ENCODE measurements around the gene TMCC2.

TMCC2 gene

GRCh38 chr1:205228093-205228521, 361 bp downstream of the TMCC2 start:
- H3K18ac ChIP-seq (ENCODE audit: low read length) = no peak overlapping the region
- peak overlapping the region; percentile 75 for H2AFZ ChIP-seq (ENCODE audit: insufficient read depth, low read length, poor library complexity)
- H2BK5ac ChIP-seq (ENCODE audit: low read depth, low read length, poor library complexity) = no peak overlapping the region
- no peaks in the 10 kb centered on the region for H3K9me3 ChIP-seq (ENCODE audit: insufficient read depth, low read depth, low read length)
- H3K14ac ChIP-seq (ENCODE audit: low read length) = no peak overlapping the region
- peak overlapping the region; percentile 99 for H3K4me2 ChIP-seq (ENCODE audit: low read length)
- no peak overlapping the region for H2AK5ac ChIP-seq (ENCODE audit: low read length)
- H2BK12ac ChIP-seq (ENCODE audit: low read length) = no peak overlapping the region
- DNase-seq = no peak
- peak overlapping the region; percentile 30 for H4K8ac ChIP-seq (ENCODE audit: low read depth, low read length)
- WGBS (ENCODE audit: extremely low coverage, insufficient coverage, insufficient read length) = no CpG with 5 or more reads among the region's 27 CpGs
- H3K79me2 ChIP-seq (ENCODE audit: control insufficient read depth, insufficient read depth, low read length, poor library complexity) = no peaks in the 10 kb centered on the region
- peaks cover 5% of the 10 kb centered on the region in 2 experiments for H3K4me1 ChIP-seq (ENCODE audit: control insufficient read depth in 1 of 2, insufficient read depth in 2 of 2, low read length in 2 of 2)
- H3K27me3 ChIP-seq (ENCODE audit: insufficient read depth, low read length) = peaks cover 5% of the 10 kb centered on the region
- H3K23ac ChIP-seq (ENCODE audit: low read length) = no peak overlapping the region
- H3K9ac ChIP-seq (ENCODE audit: low read length) = no peak overlapping the region
- no peak overlapping the region for H4K12ac ChIP-seq (ENCODE audit: low read depth, low read length)
- peak overlapping the region; percentile 74 for H3K4me3 ChIP-seq (ENCODE audit: low read depth, low read length)
- H3K27ac ChIP-seq (ENCODE audit: low read depth, low read length) = no peak overlapping the region
- H3K36me3 ChIP-seq (ENCODE audit: control insufficient read depth in 1 of 2, insufficient read depth in 2 of 2, low read length in 2 of 2) = no peaks in the 10 kb centered on the region
- no peak overlapping the region for H2BK120ac ChIP-seq (ENCODE audit: insufficient read depth, low read length, poor library complexity)
- no peak overlapping the region for H4K91ac ChIP-seq (ENCODE audit: low read depth, low read length)
- H3K79me1 ChIP-seq (ENCODE audit: low read length) = no peaks in the 10 kb centered on the region
- no peak overlapping the region for H3K4ac ChIP-seq (ENCODE audit: low read depth, low read length)

- Histone ChIP-seq H2BK120ac (ENCODE audit: insufficient read depth, low read length, poor library complexity) (no peak overlapping the region), H3K9ac (ENCODE audit: low read length) (no peak overlapping the region)
- WGBS (ENCODE audit: extremely low coverage, insufficient coverage, insufficient read length) = no CpG with 5 or more reads among the region's 15 CpGs
These were observed 1.7 kb downstream of the TMCC2 start for GRCh38 chr1:205229399-205229871.

GRCh38 chr1:205229916-205230700, 2.4 kb downstream of the TMCC2 start:
- Histone ChIP-seq H3K79me2 (ENCODE audit: control insufficient read depth, insufficient read depth, low read length, poor library complexity) (no peaks in the 10 kb centered on the region), H2BK5ac (ENCODE audit: low read depth, low read length, poor library complexity) (no peak overlapping the region), H3K27ac (ENCODE audit: low read depth, low read length) (no peak overlapping the region), H3K27me3 (ENCODE audit: insufficient read depth, low read length) (peaks cover 5% of the 10 kb centered on the region), H2BK120ac (ENCODE audit: insufficient read depth, low read length, poor library complexity) (no peak overlapping the region), H2AFZ (ENCODE audit: insufficient read depth, low read length, poor library complexity) (no peak overlapping the region), H3K9me3 (ENCODE audit: insufficient read depth, low read depth, low read length) (no peaks in the 10 kb centered on the region), H3K36me3 (ENCODE audit: control insufficient read depth in 1 of 2, insufficient read depth in 2 of 2, low read length in 2 of 2) (no peaks in the 10 kb centered on the region), H3K18ac (ENCODE audit: low read length) (no peak overlapping the region), H2BK12ac (ENCODE audit: low read length) (no peak overlapping the region), H3K23ac (ENCODE audit: low read length) (no peak overlapping the region), H4K91ac (ENCODE audit: low read depth, low read length) (no peak overlapping the region), H4K8ac (ENCODE audit: low read depth, low read length) (no peak overlapping the region), H2AK5ac (ENCODE audit: low read length) (no peak overlapping the region), H3K4me1 (ENCODE audit: control insufficient read depth in 1 of 2, insufficient read depth in 2 of 2, low read length in 2 of 2) (peaks cover 5% of the 10 kb centered on the region in 2 experiments), H3K14ac (ENCODE audit: low read length) (no peak overlapping the region), H3K4ac (ENCODE audit: low read depth, low read length) (no peak overlapping the region), H4K12ac (ENCODE audit: low read depth, low read length) (no peak overlapping the region), H3K79me1 (ENCODE audit: low read length) (no peaks in the 10 kb centered on the region), H3K4me3 (ENCODE audit: low read depth, low read length) (no peak overlapping the region), H3K4me2 (ENCODE audit: low read length) (peak overlapping the region; percentile 4), H3K9ac (ENCODE audit: low read length) (no peak overlapping the region)
- DNase-seq = no peak
- no CpG with 5 or more reads among the region's 10 CpGs for WGBS (ENCODE audit: extremely low coverage, insufficient coverage, insufficient read length)

More at GRCh38 chr1:205229399-205229871, 1.7 kb downstream of the TMCC2 start:
- Histone ChIP-seq H3K4me3 (ENCODE audit: low read depth, low read length) (no peak overlapping the region), H2BK12ac (ENCODE audit: low read length) (no peak overlapping the region), H3K27me3 (ENCODE audit: insufficient read depth, low read length) (peaks cover 5% of the 10 kb centered on the region), H3K23ac (ENCODE audit: low read length) (no peak overlapping the region), H3K27ac (ENCODE audit: low read depth, low read length) (no peak overlapping the region), H2BK5ac (ENCODE audit: low read depth, low read length, poor library complexity) (no peak overlapping the region), H4K91ac (ENCODE audit: low read depth, low read length) (no peak overlapping the region), H3K4me1 (ENCODE audit: control insufficient read depth in 1 of 2, insufficient read depth in 2 of 2, low read length in 2 of 2) (peaks cover 5% of the 10 kb centered on the region in 2 experiments), H3K36me3 (ENCODE audit: control insufficient read depth in 1 of 2, insufficient read depth in 2 of 2, low read length in 2 of 2) (no peaks in the 10 kb centered on the region), H3K4me2 (ENCODE audit: low read length) (peak overlapping the region; percentile 4), H3K18ac (ENCODE audit: low read length) (no peak overlapping the region), H2AK5ac (ENCODE audit: low read length) (no peak overlapping the region), H2AFZ (ENCODE audit: insufficient read depth, low read length, poor library complexity) (no peak overlapping the region), H4K12ac (ENCODE audit: low read depth, low read length) (no peak overlapping the region), H3K4ac (ENCODE audit: low read depth, low read length) (no peak overlapping the region), H3K79me1 (ENCODE audit: low read length) (no peaks in the 10 kb centered on the region), H3K14ac (ENCODE audit: low read length) (no peak overlapping the region), H3K79me2 (ENCODE audit: control insufficient read depth, insufficient read depth, low read length, poor library complexity) (no peaks in the 10 kb centered on the region), H4K8ac (ENCODE audit: low read depth, low read length) (no peak overlapping the region), H3K9me3 (ENCODE audit: insufficient read depth, low read depth, low read length) (no peaks in the 10 kb centered on the region)
- peak in 1 of 2 donors; percentile 48 for DNase-seq

- no peak overlapping the region for H3K14ac ChIP-seq (ENCODE audit: low read length)
- H2BK12ac ChIP-seq (ENCODE audit: low read length) = no peak overlapping the region
- H3K27me3 ChIP-seq (ENCODE audit: insufficient read depth, low read length) = peaks cover 5% of the 10 kb centered on the region
- H2BK5ac ChIP-seq (ENCODE audit: low read depth, low read length, poor library complexity) = no peak overlapping the region
- no peaks in the 10 kb centered on the region for H3K9me3 ChIP-seq (ENCODE audit: insufficient read depth, low read depth, low read length)
- no peak overlapping the region for H3K4me2 ChIP-seq (ENCODE audit: low read length)
- H4K91ac ChIP-seq (ENCODE audit: low read depth, low read length) = no peak overlapping the region
- no peak overlapping the region for H4K12ac ChIP-seq (ENCODE audit: low read depth, low read length)
- no peak overlapping the region for H3K4ac ChIP-seq (ENCODE audit: low read depth, low read length)
- H2AK5ac ChIP-seq (ENCODE audit: low read length) = no peak overlapping the region
- no peak overlapping the region for H3K23ac ChIP-seq (ENCODE audit: low read length)
- H2BK120ac ChIP-seq (ENCODE audit: insufficient read depth, low read length, poor library complexity) = no peak overlapping the region
- WGBS (ENCODE audit: extremely low coverage, insufficient coverage, insufficient read length) = no CpG with 5 or more reads among the region's 5 CpGs
- no peaks in the 10 kb centered on the region for H3K36me3 ChIP-seq (ENCODE audit: control insufficient read depth in 1 of 2, insufficient read depth in 2 of 2, low read length in 2 of 2)
- H3K79me2 ChIP-seq (ENCODE audit: control insufficient read depth, insufficient read depth, low read length, poor library complexity) = no peaks in the 10 kb centered on the region
- peaks cover 5% of the 10 kb centered on the region in 2 experiments for H3K4me1 ChIP-seq (ENCODE audit: control insufficient read depth in 1 of 2, insufficient read depth in 2 of 2, low read length in 2 of 2)
- H2AFZ ChIP-seq (ENCODE audit: insufficient read depth, low read length, poor library complexity) = no peak overlapping the region
- no peak for DNase-seq
- no peak overlapping the region for H3K27ac ChIP-seq (ENCODE audit: low read depth, low read length)
- H4K8ac ChIP-seq (ENCODE audit: low read depth, low read length) = no peak overlapping the region
- H3K18ac ChIP-seq (ENCODE audit: low read length) = no peak overlapping the region
- H3K9ac ChIP-seq (ENCODE audit: low read length) = no peak overlapping the region
- H3K4me3 ChIP-seq (ENCODE audit: low read depth, low read length) = no peak overlapping the region
- H3K79me1 ChIP-seq (ENCODE audit: low read length) = no peaks in the 10 kb centered on the region
These were observed 3.2 kb downstream of the TMCC2 start for GRCh38 chr1:205230982-205231381.
